NCI-H1417 (cell line): ENCODE data around the gene LETM1.

Experiments used
- DNase-seq, 3 experiments: peaks; one replicate each; lab custom pipeline; 2025; lab: John Stamatoyannopoulos, UW

LETM1 gene

GRCh38 chr4:1872870-1873269, 16.9 kb upstream of the LETM1 start:
- DNase-seq: no peak

DNA sequence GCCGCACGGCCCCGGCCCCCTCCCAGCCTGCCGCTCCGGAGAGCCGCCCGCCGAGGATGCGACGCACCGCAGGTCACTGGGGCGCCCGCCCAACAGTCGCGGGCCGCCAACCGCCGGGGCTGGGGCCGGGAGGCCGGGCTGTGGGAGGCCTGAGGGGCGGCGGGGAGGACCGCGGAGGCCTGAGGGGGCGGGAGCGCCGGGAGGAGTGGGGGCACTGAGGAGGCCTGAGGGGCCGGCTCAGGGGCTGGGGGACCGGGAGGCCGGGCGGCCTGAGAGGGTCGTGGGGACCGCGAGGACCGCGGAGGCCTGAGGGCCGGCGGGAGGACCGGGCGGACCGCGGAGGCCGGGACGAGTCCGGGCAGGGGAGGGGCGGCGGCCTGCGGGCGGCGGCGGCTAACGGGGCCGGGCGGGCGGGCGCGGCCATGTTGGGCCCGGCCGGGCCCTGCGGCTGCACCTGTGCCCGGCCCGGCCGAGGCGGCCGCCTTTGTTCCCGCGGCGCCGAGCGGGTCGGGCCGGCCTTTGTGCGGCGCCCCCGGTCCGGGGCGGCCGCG, 15.6 kb upstream of the LETM1 start:
- peak in 2 of 3 experiments; percentile 48 to 83 for DNase-seq

- DNase-seq: peak; percentile 96 to 98 (median 97)
Measured at GRCh38 chr4:1870578-1871443, 14.9 kb upstream of the LETM1 start, which contains the start of gene NSD2. NSD2 (plus strand) TSS chr4:1871393; CDS start chr4:1900655, 29,262 bp downstream.

GRCh38 chr4:1870328-1870577, 14.3 kb upstream of the LETM1 start:
- peak in 2 of 3 experiments; percentile 86 to 97 for DNase-seq

DNA sequence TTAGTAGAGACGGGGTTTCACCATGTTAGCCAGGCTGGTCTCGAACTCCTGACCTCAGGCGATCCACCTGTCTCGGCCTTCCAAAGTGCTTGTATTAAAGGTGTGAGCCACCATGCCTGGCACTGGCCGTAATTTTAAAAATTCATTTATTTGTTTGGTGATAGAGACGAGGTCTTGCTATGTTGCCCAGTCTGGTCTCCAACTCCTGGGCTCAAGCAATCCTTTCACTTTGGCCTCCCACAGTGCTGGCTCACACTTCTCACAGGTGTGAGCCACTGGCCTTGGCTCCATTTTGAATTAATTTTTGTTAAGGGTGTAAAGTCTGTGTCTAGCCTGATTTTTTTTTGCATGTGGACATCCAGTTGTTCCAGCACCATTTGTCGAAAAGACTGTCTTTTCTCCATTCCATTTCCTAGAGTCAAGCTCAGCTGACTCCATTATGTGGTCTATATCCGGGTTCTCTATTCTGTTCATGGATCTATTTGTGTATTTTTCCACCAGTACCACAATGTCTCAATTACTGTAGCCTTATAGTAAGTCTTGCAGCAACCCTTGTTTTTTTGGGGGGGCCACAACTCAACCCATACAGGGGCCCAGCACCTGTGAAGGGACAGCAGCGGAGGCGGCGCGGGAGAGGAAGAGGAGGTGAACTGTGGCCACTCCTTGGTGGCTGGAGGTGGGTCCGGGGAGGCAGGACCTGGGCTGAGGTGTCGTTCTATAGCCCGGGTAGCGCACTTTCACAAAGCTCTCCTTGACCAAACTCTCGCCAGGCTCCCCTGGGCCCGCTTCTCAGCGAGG, 13.8 kb upstream of the LETM1 start:
- peak in 1 of 3 experiments; percentile 48 for DNase-seq

- DNase-seq: no peak
Measured at GRCh38 chr4:1868912-1869311, 13.0 kb upstream of the LETM1 start.

DNA sequence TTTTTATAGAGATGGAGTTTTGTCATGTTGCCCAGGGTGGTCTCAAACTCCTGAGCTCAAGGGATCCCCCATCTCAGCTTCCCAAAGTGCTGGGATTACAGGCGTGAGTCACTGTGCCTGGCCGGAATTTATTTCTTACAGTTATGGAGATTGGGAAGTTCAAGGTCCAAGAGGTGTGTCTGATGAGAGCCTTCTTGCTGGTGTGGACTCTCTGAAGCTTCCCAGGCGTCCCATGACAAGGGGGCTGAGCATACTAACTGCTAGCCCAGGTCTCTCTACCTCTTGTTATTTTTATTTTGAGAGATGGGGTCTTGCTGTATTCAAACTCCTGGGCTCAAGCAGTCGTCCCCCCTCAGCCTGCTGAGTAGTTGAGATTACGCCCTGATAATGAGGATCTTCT, 12.3 kb upstream of the LETM1 start:
- no peak for DNase-seq

DNA sequence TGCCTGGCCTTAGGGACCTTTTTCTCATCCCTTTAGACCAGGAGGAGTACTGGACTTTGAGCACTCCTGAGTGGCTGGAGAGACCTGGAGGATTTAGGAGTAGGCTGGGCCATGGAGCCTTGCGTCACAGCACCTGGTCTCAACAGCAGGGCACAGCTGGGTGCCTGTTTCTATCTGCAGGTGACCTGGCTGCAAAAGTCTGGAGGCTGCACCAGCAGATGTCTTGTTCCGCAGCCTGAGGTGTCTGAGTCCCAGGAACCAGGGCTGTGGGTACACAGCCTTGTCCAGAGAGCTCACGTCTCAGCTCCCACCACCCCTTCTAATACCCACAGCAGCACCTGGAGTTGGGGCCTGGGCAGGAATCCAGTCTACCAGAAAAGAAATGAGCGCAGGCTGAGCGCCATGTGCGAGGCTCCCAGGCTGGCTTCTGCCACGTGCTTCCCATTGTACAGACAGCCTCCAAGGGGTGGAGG, 10.3 kb upstream of the LETM1 start:
- peak; percentile 51 to 87 (median 75) for DNase-seq

DNA sequence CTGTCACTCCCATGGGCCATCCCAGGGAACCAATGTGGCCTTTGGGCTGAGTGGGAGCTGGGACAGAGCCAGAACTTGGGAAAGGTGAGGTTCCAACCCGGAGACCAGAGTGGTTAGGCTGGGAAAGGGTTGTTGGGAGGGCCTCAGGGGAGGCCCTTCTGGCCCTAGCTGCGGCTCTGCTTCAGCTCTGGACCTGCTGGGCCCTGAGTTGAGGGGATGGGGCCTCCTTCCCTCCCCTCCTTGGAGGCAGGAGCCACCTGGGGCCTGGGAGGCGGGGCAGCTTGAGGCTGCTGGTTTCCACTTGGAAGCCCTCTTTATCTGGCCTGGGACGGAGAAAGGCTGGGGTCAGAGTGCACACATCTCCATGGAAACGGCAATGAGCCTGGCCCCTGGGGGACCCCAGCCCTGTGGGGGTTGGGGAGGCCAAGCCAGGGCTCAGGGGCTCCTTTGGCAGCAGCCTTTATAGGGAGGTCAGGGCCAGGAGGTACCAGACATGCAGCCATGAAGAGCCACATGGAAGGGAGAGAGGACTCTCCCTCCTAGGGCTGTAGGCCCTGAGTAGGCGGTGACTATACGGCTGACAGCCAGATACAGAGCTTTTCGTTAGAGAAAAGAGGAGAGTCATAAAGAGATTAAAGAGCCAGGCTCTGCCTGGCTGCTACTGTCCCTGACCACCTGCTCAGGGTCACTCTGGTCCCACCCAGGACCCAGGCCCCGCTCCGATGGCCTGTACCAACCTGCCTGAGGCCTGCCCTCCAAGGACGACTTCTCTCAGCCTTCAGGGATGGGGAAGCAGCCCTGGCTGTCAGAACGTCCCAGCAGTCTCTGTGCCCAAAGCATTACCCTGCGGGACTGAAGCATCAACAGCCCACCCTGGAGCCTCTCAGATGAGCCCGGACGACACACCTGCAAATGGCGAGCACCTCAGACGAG, 8.4 kb upstream of the LETM1 start:
- DNase-seq: no peak

GRCh38 chr4:1863297-1864033, 7.5 kb upstream of the LETM1 start:
- no peak for DNase-seq

GRCh38 chr4:1862961-1863296, 7.0 kb upstream of the LETM1 start:
- DNase-seq: no peak

DNA sequence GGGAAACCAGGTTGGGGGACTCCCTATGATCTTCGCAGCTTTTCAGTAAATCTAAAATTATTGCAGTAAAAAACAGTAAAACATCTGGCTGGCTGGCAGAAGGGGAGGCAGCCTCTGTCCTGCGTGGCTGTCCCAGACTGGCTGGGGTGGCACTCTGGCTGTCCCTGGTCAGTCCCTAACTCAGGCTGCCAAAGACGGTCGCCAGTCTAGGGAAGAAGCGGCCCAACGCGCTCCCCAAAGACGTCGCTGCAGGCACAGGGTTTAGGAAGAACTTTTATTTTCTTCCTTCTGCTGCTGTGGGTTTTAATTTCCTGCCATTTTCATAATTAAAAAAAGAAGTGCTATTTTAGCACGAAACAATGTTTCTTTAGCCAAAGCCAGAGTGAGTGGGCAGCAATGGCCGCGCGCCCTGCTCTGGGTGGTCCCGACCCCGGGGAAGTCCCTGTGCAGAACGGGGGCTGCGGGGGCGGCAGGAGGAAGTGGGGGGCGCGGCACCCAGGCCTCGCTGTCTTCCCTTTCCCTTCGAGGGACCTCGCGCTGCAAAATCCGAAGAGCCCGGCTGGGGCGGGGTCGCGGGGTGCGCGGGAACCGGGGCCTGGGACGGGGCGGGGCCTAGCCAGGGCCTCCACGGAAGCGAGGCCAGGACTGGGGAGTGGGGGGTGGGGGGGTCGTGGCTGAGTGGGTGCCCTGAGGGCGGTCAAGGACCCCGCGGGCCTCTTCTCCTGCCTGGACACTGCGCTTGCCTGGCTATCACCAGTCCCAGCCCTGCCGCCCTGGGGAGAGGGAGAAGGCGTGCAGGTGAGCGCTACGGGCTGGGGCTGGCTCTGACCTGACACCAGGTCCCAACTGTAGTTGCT, 6.3 kb upstream of the LETM1 start:
- no peak for DNase-seq

GRCh38 chr4:1859389-1859753, 3.4 kb upstream of the LETM1 start:
- no peak for DNase-seq

- no peak for DNase-seq
Measured at GRCh38 chr4:1857931-1858330, 2.0 kb upstream of the LETM1 start.

DNA sequence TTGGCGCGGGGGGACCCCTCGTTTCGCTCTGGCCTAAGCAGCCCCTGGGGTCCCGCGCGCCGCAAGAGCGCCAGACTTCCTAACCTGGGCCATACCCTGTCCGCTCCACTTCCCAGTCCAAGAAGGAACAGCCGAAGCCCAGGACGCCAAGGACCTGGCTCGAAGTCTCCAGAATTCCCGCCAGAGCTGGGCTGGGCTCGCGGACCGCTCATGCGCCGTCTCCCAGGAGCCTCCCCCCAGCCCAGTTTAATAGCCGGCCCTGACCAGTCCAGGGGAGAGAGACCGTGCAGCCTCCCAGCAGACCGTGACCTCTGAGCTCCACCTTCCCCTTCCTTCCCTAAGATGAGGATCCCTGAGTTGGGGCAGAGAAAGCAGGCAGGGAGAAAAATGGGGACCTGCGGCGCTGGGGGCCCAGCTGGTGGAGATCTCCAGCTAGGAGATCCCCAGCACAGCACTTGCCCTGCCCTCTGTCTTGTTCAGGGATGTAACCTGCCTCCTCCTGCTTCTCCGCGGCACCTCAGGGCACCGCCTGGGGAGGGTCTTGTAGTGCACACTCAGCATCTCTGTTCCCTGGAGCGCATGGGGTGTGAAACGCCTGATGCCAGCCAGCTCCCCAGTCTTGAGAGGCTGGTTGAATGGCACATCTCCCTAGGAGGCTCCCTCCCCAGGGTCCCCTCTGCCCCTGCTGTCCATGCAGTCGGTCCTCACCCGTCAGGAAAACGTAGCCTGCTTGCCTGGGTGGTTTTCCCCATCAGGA, 1.2 kb upstream of the LETM1 start:
- peak in 2 of 3 experiments; percentile 55 to 61 for DNase-seq

- DNase-seq: peak in 2 of 3 experiments; percentile 33 to 48
Measured at GRCh38 chr4:1855333-1856070, 454 bp downstream of the LETM1 start.

GRCh38 chr4:1854752-1855151, 1.2 kb downstream of the LETM1 start:
- no peak for DNase-seq

DNA sequence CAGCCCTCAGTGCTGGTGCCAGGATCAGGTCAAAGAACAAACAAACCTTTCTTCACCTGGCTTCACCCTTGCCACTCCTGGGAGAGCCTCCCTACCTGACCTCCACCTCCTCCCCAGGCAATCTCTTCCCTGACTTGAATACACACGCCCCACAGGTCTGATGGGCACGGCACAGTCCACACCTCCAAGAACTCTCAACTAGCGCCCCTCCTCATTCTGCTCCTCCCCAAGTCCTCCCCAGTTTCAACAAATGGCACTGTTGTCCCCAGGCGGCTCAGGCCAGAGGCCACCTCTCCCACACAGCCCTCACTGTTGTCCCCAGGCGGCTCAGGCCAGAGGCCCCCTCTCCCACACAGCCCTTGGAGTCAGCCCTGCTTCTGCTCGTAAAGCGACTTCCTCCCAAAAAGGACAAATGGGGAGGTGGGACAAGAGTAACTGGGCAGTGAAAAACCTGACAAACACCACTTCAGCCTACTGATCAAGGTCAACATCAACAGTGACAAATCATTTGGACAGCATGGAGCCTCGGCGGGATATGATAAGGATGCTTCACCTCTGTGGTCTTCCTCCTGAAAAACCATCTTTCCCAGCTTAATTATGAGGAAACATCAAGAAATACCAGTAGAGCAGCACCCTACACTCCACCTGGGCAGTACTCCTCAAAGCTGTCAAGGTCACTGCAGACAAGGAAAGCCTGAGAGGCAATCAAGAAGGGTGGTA, 2.9 kb downstream of the LETM1 start:
- no peak for DNase-seq
